HG03159 (cell line): ENCODE measurements around the gene MSLN.
A peak's percentile ranks its signal among the peaks of the same experiment; 100 is the strongest.
"Not testable (repeated sequence)": the region's sequence is repeated elsewhere in the genome, so short reads cannot be mapped to it uniquely, and the experiment has no call there.

Experiments used
- ATAC-seq: cut with Tn5 transposase; IDR thresholded peaks from one replicate; pipeline ENCODE4 v1.9.1; 2021; ENCODE audit warnings: mild to moderate bottlenecking, moderate library complexity; ENCODE audit not compliant: unreplicated experiment

MSLN gene

DNA sequence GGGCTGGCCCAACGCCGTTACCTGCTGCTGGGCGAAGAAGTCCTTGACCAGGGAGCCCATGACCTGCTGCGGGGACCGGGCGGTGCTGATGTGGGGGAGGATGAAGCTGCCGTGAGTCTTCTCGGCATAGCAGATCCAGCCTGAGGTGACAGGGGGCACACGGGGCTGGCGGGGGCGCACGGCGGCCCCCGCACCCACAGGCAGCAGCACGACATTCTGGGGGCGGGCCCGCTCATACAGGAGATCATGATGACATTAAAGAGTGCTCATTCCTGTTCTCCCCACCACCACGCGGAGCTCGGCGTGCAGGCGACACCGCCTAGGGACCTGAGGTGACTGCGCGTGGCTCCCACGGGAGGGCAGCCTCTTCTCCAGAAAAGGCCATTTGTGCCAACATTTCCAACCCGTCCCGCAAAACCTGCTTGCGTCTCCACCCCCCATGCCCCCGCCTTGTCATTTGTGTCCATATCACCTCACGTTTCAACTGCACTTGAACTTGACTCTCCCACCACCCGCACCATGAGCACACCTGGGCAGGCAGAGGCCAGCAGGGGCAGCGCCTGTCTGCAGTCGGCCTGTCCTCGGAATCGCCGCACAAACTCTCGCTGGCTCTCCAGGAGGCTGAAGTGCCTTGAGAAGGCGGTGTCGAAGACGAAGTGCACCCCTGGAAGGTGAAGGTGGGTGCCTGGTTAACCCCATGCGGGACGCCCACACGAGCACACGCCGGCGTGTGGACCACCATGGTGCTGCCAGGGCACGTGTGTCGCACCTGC, 26.1 kb upstream of the MSLN start:
- no peak for ATAC-seq

DNA sequence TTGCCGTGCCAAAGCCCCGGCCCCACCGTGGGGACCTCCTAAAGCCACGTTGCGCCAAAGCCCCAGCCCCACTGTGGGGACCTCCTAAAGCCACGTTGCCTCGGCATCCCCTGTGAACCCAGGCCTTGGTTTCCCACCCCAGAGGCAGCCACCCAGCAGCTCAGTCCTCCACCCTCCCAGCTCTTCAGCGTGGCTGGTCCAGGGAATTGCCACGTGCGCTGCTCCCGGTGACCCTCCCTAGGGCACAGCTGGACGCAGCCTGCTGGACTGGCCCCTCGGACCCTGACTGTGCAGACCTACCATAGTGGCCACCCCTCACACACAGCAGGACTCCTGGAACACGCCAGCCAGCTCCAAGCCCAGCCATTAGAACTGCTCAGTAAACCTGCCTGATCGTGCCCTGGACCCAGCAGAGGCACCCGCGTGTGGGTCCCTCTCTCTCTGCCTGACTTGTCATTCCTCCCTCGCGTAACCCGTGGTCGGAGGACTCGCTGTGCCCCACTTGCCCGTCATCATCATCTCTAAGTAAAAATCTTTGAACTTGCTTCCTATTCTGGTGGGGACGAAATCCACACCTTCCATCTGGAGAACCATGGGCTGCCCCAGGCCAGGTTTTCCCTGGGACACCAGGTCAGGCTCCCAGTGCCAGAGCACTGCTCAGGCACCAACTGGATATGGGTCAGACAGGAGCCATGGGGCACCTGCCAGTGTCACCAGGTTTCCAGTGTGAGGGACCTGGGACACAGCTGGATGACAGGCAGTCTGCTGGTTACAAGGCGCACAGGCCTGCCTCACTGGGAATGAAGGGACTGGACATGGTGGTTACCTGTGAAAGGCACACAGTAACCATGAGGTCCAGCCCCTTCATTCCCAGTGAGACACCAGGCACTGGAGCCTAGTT, 25.3 kb upstream of the MSLN start:
- no peak for ATAC-seq

DNA sequence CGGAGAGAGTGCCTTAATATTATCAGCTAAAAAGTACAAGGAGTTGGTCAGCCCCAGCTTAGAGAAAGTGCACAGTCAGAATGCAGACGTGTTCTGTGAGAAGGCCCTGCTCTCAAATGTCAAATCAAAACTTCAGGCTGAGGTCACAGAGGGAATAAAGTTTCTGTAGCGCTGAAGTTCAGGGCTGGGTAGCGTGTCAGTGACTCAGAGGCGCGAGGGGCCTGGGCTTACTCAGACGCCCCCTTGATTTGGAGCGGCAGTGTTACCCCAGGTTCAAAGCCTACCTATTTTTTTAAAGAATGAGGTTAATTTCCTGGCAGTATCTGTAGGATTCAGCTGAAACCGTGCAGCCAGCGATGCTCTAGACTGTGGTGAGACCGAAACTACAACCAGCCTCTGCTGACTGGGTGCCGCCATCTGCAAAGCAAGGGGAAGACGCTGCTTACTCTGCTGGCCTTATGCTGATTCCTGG, 24.5 kb upstream of the MSLN start:
- no peak for ATAC-seq

DNA sequence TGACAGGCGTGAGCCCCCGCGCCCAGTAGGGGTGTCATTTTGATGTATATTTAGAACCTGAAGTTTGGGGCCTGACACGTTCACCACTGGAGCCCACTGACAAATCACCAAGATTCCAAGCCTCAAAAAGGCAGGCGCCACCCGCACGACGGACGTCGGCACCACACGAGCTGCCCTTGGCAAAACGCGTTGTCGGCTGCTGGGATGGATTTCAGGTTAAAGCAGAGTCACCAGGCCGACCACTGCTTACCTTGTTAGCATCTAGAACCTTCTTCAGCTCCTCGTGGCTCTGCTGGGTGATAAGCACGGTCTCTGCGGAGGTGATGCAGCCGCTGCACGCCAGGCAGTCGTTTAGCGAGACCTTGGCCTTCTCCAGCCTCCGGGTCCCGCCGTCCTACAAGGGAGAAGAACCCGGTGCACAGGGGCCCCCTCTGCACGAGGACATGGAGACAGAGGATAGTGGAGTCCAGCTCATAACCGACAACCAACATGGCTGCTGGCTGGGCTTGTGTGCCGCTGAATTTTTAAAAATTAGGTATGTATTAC, 23.5 kb upstream of the MSLN start:
- ATAC-seq = no peak

DNA sequence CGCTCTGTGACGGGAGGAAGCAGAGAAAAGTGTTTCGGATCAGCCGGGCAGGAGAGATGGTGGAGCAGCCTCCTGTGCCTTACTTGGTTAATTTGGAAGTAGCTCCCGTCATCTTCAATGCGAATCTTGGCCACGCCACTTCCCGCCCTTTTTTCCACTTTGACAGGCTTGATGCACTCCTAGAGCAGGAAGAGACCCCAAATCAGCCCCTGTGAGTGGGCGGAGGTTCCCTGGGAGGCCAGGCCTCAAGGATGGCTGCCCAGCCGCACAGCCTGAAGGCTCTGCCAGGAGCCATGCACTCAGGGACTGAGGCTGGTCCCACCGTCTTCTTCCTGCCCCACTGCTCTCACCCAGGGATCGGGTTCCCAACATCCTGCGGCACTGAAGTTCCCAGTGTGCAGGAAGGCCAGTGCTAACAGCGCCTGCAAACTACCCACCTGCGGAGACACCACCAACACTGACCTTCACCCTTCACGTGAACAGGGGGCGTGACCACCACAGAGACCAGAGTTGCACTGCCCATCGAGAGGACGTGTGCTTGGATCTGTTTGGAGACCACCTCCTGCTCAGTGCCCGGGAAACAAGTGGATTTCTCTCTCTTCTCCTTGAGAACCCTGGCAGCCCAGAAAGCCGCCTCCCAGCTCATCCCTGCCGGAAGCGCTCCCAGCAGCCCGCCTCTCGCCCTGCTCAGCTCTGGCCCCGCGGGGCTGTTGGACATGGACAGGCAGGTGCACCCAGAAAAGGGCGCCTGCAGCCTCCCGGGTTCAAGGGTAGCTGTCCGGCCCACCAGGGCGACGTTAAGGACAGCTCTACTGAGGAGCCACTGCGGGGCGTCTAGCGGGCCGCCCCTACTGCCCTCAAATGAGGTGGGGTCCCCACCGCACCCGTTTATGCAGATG, 20.7 kb upstream of the MSLN start:
- no peak for ATAC-seq

DNA sequence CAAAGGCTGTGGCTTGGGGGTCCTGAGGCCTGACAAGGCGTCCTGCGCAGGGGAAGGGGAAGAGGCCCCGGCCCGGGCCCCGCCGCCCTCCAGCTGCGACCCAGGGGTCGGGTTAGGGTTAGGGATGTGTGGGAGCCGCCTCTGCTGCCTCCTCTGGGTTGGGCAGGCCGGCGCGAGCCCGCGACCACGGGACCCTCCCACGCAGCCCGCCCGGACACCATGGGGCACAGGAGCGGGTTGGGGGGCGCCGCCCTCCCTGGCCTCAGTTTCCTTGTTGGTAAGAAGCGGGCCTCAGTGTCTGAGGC, 20.1 kb upstream of the MSLN start:
- peak; percentile 20 for ATAC-seq

DNA sequence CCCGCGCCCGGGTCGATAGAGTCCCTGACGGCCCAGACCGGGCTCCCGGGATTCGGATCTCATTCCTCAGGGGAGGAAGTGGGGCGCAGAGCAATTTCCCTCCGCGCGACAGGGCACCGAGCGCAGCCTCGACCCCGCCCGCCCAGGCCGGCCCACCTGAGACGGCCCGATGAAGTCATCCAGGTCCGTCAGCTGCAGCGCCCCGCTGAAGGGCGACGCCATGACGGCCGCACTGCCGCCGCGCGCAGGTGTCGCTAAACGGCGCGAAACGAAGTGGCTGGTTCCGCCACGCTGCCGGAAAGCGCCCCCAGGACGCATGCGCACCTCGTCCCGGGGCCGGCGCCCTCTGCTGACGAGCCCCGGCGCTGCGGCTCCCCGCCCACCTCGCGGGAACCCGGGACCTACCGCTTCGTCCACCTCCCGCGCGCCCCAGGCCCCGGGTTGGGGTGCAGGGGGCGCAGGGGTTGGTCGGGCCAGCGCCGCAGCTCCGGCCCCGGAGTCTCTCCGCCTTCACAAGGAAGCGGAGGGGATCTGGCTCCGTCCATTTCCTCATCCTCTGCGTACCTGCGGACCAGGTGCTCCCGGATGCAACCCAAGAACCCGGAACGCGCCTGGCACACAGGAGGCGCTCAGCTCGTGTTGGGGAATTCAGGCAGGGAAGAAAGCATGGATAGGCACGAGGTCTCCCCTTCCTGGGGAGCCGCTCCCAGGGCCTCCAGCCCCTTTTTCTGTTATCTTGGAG, 19.6 kb upstream of the MSLN start, which contains the start of gene CIAO3:
CIAO3 (minus strand) TSS at position 234 of the 742 bp plus-strand sequence; CDS start at position 222, 12 bp downstream.
- peak; percentile 86 for ATAC-seq

DNA sequence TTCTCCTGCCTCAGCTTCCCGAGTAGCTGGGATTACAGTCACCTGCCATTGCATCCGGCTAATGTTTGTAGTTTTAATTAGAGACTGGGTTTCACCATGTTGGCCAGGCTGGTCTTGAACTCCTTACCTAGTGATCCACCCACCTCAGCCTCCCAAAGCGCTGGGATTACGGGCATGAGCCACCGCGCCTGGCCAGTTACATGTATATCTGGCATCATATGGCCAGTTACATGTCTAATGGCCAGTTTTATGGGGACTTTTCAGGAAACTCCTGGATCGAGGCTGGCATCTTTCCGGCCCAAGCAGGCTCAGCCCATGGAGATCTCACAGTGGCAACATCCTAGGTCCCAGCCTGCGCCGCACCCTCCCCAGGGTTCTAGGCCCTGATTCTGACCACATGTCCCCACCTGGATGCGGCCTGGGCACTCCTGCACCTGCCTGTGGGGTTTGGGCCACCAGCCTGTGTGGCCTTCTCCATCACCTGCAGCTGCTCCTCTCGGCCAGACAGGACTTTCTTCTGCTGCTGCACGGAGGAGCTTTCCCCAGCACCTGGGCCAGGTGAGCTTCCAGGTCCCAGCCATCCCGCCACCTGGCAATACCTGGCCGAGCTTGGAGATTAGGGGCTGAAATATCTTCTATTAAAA, 18.4 kb upstream of the MSLN start:
- no peak for ATAC-seq

DNA sequence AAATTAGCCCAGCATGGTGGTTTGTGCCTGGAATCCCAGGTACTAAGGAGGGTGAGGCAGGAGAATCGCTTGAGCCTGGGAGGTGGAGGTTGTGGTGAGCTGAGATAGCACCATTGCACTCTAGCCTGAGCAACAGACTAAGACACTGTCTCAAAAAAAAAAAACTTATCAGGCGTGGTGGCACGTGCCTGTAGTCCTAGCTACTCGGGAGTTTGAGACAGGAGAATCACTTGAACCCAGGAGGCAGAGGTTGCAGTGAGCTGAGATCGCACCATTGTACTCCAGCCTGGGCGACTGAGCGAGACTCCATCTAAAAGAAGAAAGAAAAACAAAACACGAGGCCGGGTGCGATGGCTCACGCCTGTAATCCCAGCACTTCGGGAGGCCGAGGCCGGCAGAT, 17.6 kb upstream of the MSLN start:
- ATAC-seq = not testable (repeated sequence)

DNA sequence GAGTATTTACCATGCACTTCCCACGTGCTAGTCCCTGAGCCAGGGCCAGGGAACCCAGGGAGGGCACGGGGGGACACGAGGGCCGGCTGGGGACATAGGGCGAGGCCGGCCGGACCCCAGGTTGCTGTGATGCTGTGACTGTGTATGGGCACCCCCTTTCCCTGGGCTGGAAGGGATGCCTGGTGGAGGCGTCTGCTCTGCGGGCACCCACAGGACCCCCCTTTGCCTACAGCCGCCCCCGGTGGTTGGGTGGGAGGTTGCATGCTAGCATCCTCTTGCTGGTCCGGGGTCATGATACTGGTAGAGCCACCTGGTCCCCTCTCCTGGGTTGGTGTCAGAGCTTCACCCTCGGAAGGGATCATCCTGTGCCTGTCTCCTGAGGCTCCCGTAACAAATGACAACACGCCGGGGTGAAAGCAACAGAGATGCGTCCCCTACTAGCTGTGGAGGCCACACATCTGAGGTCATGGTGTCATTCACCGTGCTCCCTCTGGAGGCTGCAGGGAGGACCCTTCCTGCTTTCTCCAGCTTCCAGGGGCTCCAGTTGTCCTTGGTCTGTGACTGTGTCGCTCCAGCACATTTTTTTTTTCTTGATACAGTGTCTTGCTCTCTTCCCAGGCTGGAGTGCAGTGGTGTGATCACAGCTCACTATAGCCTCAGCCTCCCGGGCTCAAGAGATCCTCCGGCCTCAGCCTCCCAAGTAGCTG, 16.6 kb upstream of the MSLN start:
- no peak for ATAC-seq

DNA sequence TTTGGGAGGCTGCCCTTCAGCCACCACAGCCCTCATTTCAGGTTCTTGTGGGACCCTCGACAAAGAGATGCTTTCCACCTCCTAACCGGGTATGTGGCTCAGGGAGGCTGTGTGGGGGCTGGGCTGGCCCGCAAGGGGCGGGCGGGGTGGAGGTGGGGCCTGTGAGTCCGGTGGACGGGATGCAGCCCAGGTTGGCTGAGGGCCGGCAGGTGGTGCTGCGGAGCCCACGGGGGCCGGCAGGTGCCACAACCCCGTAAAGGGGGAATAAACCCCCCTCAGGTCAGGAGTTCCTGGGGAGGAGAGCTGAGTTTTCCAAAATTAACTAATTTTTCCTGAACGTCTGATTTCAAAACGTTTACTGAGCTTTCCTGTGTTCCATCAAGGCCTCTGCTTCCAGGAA, 14.8 kb upstream of the MSLN start:
- ATAC-seq = no peak

DNA sequence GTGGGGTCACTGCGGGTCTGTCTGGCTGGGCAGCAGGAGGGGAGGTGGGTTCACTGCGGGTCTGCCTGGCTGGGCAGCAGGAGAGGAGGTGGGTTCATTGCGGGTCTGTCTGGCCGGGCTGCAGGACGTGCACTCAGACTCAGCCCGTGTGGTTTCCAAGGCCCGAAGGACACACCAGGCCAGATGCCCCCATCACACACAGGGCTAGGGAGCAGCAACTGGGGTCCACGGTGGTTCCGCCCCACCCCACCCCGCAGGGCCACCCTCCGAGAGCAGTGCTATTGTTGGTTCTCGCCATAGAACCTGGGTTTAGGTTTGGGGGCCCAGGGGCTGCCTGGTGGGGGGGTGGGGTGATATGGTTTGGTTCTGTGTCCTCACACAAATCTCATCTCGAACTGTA, 13.9 kb upstream of the MSLN start:
- ATAC-seq = no peak

DNA sequence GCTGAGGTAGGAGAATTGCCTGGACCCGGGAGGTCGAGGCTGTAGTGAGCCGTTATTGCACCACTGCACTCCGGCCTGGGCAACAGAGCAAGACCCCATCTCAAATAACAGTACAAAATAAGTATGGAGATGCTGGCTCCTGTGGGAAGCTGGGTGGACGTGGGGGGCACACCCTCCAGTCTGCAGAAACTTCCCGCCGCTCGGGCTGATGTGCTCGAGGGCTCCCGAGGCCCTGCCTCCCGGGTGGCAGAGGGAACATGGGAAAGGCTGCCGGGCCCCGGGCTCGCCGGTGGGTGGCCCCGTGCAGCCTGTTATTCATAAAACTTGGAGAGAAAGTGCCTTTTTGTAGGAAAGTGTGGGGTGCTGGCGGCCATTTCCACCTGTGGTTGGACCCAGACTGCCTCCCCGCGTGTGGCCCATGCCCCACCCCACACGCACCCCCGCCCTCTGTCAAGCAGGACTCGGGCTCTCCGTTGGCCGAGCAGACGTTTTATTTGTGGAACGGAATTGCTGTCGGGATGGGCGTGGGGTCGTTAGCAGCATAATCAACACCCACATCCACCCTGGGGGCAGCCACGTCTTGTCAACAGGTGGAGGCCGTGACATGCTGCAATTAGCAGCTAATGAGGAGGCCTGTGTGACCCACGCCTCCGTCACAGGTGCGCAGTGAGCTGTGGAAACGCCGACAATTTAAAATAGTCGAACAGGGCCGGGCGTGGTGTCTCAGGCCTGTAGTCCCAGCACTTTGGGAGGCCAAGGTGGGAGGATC, 12.4 kb upstream of the MSLN start:
- ATAC-seq = no peak

DNA sequence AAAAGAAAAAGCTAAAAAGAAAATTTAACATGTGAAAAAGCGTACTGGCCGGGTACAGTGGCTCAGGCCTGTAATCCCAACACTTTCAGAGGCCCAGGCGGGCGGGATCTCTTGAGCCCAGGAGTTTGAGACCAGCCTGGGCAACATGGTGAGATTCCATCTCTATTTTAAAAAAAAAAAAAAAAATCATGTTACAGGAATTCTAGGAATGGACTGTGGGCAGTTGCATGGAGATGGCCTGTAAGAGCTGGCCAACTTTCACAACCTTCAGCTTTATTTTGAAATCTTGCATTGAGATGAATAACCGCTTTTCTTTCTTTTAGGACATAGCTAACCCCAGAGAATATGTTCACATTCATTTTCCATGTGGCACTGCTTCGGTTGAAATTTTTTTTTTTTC, 11.5 kb upstream of the MSLN start:
- ATAC-seq = no peak

DNA sequence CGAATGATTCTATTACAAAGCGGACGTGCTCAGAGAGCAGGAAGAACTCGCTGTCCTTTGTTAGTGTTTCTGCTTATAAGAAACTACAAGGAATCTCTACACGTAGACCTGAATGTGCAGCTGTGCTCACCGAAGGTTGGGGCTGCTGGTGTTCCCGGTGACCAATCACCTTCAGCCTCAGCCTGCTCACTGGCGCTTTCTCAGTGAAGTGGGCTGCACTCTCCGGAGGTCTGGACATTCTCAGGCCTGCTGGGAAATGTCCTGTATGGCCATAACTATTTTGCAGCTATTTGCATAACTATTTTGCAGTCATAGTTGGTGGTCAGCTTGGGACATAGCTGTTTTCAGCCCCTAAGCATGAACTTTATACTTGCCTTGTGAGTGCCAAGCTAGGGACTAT, 10.0 kb upstream of the MSLN start:
- no peak for ATAC-seq

DNA sequence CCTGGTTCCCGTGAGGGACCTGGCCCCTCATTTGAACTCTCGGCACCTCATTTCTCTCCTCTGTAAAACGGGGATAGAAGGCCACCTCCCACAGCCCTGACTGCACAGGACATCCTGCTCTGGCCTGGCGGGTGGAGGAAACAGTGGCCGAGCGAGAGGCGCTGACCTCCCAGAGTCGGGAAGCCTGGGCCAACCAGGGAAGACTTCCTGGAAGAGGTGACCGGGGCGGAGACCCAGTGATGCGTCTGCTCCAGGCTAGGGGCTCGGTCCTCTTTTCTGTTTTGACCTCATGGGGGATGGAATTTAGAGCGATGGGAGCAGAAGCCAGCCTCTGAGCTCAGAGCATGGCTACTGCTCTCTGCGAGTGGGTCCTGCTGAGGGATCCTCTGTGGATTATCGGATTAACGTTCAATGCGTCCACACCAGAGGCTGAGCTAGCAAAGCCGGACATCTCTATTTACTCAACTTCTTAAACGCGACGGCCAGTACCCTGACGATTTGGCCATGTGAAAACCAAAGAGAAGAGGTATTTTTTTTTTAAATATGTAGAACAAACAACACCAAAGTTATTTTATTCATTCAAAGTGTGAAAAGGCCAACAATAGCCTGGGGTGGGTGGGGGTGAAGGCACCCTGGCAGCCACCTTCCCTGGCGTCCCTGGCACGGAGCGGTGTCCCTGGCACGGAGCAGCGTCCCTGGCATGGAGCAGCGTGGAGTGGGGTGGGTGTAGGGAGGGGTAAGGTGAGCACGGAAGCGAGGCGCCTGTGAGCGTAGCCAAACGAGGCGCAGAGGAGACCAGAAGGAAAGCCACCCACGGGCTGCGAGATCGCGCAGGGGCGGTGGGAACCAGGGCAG, 9.2 kb upstream of the MSLN start:
- ATAC-seq = no peak

DNA sequence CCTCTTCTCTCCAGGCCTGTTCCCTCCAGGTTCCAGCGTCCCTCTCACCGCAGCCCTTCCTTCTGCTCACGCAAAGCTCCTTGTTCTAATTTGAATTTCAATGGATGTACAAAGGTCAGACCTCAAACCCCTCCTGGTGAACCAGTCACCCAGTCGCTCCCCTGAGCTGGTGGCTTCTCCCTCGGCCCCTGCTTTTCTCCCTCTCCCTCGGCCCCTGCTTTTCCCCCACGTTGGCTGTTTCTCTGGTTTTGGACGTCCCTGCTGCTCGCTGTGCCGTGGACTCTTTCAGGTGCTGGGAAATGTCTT, 8.6 kb upstream of the MSLN start:
- ATAC-seq = no peak
